ENCODE data around the gene APC2.
A peak's percentile ranks its signal among the peaks of the same experiment; 100 is the strongest.
"Not testable (repeated sequence)": the region's sequence is repeated elsewhere in the genome, so short reads cannot be mapped to it uniquely, and the experiment has no call there.

APC2 gene

DNA sequence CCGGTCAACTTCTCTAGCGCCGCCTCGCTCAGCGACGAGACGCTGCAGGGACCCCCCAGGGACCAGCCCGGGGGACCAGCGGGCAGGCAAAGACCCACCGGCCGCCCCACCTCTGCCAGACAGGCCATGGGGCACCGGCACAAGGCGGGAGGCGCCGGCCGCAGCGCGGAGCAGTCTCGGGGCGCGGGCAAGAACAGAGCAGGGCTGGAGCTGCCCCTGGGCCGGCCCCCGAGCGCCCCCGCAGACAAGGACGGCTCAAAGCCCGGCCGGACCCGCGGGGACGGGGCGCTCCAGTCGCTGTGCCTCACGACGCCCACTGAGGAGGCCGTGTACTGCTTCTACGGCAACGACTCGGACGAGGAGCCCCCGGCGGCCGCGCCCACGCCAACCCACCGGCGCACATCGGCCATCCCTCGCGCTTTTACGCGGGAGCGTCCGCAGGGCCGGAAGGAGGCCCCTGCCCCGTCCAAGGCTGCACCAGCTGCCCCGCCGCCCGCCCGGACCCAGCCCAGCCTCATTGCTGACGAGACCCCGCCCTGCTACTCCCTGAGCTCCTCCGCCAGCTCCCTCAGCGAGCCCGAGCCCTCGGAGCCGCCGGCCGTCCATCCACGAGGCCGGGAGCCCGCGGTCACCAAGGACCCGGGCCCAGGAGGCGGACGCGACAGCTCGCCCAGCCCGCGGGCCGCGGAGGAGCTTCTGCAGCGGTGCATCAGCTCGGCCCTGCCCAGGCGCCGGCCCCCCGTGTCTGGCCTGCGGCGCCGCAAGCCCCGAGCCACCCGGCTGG lies 17.8 kb downstream of the APC2 start:
- no peak for DNase-seq (ENCODE audit: low read depth)

GRCh38 chr19:1468274-1468820 lies 18.4 kb downstream of the APC2 start:
- DNase-seq (ENCODE audit: low read depth), result no peak

DNA sequence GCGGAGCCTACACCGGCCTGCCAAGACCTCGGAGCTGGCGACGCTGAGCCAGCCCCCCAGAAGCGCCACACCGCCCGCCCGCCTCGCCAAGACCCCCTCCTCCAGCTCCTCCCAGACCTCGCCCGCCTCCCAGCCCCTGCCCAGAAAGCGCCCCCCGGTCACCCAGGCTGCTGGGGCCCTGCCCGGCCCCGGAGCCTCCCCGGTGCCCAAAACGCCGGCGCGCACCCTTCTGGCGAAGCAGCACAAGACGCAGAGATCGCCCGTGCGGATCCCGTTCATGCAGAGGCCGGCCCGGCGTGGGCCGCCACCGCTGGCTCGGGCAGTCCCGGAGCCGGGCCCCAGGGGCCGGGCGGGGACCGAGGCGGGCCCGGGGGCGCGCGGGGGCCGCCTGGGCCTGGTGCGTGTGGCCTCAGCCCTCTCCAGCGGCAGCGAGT lies 18.9 kb downstream of the APC2 start:
- peak; percentile 23 for DNase-seq (ENCODE audit: low read depth)

DNA sequence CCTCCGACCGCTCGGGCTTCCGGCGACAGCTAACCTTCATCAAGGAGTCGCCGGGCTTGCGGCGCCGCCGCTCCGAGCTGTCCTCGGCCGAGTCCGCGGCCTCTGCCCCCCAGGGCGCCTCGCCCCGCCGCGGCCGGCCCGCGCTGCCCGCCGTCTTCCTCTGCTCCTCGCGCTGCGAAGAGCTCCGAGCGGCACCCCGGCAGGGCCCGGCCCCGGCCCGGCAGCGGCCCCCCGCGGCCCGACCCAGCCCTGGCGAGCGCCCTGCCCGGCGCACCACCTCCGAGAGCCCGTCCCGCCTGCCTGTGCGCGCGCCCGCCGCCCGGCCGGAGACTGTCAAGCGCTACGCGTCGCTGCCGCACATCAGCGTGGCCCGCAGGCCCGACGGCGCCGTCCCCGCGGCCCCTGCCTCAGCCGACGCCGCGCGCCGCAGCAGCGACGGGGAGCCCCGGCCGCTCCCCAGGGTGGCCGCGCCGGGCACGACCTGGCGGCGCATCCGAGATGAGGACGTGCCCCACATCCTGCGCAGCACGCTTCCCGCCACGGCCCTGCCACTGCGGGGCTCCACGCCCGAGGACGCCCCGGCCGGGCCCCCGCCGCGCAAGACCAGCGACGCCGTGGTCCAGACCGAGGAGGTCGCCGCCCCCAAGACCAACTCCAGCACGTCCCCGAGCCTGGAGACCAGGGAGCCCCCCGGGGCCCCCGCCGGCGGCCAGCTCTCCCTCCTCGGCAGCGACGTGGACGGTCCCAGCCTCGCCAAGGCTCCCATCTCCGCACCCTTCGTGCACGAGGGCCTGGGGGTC lies 19.5 kb downstream of the APC2 start:
- no peak for DNase-seq (ENCODE audit: low read depth)

DNA sequence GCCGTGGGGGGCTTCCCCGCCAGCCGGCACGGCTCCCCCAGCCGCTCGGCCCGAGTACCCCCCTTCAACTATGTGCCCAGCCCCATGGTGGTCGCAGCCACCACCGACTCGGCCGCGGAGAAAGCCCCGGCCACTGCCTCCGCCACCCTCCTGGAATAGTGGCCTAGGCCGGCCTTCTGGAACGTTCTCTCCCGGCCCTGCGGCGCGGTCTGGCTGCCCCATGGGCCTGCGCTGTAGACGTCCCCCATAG lies 20.1 kb downstream of the APC2 start:
- DNase-seq (ENCODE audit: low read depth), result no peak

DNA sequence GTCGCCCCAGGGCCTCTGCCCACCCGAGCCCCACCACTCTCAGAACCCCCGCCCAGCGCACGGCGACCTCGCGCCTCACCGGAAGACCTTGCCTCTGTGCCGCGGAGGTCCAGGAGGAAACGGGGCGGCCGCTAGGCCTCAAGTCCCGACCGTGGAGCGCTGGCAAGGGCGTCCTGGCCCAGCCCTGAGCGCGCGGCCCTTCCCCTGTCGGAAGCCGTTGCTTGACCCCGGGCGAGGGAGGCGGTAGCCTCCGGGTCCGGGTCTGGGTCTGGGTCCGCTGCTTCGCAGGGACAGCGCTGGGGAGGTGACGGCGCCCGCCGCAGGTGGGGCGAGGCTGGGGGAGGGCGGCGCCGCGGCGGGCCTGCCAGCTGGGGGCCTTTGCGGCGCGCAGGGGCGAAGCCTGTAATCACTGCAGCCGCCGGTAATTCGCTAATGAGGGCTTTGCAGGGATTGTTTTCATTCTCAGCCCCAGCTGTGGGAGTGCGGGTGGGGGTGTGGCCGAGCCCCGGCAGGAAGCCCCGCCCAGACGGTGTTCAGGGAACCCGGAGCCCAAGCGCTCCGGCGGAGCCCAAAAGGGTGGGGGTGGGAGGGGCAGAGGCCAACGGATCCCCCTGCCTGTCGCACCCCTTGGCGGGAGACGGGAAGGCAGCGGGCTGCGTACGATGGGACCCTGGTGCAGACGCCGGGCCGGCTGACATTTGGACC lies 20.5 kb downstream of the APC2 start:
- DNase-seq (ENCODE audit: low read depth), result no peak

DNA sequence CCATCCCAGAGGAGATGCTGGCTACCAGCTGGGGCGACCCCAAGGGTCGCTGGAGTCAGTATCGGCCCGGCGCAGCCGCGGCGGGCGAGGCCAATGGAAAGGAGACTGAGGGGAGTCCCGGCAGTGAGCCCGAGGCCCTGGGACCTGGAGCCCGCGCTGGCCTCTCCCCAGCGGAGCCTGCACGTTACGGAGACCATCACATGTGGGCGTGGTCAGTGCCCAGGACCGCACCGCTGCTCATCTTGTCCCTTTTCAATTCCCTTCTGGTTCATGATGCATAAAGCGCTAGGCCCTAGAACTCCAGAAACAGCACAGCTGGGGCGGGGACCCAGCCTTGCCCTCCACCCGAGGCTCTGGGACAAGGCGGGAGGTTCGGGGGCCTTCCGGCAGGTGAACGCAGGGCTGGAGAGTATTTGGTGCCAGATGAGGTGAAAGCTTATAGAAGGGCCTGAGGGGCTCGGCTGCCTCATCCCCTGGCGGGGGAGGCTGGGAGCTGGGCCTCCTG lies 21.1 kb downstream of the APC2 start:
- DNase-seq (ENCODE audit: low read depth), result no peak

DNA sequence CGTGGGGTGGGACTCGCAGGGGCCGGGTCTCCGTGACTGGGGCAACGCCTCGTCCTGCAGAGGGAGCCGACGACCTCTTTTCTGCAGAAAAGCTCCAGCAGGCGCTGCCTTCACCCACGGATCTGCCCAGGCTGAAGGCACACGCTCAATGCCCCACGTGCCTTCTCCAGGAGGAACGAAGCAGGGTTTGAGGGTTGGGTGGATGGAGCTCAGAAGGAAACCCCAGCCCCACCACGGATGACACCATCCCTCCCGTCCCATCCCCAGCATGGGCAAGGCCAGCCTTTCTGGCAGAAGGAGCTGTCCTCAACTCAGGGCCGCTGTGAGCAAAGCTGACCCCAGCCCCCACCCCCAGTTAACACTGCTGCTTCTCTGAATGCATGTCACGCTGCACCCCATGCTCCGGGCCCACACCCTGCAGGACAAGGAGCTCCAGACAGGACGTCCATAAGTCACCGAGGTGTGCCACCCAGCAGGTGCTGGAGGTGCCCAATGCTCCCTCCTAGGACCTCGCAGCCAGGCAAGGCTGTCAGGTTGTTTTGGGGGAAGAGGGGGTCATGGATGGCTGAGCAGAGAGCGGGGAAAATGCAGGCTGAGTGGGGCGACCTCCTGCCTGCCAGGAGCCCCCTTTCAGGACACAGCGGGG lies 21.7 kb downstream of the APC2 start:
- no peak for DNase-seq (ENCODE audit: low read depth)

GRCh38 chr19:1472231-1473084 lies 22.5 kb downstream of the APC2 start:
- DNase-seq (ENCODE audit: low read depth), result no peak

DNA sequence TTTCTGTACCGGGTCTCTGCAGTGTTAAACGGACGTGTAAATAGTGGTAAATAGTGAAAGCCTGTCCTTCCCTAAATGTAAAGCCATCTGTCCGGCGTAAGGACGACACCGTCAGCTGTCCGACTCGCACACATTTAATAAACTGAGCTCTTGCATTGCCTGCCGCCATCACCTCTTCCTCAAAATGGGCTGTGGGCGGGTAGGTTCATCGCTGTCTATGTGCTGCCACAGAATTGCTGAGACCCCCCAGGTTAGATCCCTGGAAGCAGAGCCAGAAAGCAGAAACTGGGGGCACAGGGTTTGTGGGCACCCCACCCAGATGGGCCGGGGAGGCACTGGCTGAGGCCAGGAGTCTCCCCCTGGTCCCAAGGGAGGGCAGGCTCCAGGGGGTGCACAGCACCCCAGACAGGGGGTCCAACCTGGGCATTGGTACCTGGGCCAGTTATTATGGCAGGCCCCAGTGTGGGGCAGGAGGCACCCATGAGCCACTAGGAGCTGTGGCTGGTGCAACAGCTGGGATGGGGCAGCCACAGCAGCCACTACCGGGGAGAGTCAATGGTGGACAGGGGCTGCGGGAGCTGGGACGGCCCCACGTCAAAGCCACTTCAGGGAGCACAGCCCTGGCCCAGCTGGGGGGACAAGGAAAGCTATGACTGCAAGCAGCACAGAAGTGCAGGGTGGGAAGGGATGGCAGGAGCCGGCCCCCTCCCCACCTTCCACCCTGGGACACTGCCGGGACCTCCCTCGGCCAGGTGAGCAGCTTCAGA lies 23.3 kb downstream of the APC2 start:
- no peak for DNase-seq (ENCODE audit: low read depth)

DNA sequence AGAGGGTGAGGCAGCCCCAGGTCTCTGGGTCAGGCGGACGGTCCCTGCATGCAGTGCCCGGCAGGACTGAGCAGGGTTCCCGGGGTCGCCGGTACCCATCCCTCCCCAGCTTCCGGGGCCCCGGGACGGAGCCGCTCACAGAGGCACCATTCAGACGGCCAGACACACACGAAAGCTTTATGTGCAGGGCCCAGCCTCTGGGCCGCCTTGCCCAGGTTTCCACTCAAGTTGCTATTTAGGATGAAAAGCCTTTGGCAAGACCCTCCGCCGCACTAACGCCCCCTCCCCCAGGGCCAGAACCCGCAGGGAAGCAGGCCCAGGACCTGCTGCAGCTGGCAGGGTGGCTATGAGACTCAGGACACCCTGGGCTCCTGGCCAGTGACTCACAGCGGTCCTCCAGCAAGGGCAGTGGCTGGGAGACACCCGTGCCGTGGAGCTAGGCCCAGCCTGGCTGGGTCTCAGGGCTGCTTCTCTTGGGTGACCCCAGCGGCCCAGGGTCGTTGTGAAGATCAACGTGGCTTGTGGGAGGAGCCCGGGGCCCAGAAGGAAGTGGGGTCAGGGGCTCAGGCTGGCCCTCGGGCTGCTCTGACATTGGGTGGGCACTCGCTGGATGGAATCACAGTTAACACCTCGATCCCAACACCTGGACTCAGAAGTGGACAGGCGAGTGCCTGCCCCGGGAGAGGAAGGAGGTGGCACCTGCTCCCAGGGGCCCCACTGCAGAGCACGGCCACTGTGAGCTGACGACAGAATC lies 24.3 kb downstream of the APC2 start:
- DNase-seq (ENCODE audit: low read depth), result no peak

DNA sequence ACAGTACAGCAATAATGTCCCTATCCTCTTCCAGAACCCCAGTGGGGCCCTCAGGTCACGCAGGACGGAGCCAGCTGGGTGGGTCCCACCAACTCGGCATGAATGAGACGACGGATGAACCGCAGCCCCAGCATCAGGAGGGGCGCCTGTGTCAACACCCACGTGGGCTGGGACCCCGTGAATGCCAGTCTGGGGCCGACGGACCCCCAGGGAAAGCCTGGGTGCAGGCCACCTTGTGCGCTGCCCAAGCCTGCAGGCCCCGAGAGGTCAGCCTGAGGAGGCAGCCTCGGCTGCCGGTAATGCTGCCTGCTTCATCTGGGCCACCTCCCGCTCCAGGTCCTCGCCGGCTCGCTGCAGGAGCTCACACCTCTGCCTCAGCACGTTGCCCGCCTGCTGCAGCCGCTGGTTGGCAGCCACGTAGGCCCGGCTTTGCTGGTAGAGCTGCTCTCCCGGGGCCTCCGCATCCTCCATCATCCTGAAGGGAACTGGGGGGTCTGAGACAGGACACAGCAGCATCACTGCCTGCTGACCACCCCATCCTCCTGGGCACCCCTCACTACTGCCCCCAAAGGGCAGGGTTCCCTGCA lies 24.9 kb downstream of the APC2 start:
- DNase-seq (ENCODE audit: low read depth), result no peak

- no peak for DNase-seq (ENCODE audit: low read depth)
Measured at GRCh38 chr19:1475751-1476437, 26.0 kb downstream of the APC2 start.

DNA sequence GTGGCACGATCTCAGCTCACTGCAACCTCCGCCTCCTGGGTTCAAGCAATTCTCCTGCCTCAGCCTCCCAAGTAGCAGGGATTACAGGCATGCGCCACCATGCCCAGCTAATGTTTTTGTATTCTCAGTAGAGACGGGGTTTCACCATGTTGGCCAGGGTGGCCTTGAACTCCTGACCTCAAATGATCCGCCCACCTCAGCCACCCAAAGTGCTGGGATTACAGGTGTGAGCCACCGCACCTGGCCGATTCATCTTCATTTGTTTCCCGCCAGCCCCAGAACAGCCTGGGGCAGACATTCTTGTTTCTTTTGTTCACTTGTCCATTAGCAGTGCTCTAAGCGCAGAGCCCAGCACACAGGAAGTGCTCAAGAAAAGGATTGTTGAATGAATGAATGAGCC lies 27.1 kb downstream of the APC2 start:
- DNase-seq (ENCODE audit: low read depth), result not testable (repeated sequence)

DNA sequence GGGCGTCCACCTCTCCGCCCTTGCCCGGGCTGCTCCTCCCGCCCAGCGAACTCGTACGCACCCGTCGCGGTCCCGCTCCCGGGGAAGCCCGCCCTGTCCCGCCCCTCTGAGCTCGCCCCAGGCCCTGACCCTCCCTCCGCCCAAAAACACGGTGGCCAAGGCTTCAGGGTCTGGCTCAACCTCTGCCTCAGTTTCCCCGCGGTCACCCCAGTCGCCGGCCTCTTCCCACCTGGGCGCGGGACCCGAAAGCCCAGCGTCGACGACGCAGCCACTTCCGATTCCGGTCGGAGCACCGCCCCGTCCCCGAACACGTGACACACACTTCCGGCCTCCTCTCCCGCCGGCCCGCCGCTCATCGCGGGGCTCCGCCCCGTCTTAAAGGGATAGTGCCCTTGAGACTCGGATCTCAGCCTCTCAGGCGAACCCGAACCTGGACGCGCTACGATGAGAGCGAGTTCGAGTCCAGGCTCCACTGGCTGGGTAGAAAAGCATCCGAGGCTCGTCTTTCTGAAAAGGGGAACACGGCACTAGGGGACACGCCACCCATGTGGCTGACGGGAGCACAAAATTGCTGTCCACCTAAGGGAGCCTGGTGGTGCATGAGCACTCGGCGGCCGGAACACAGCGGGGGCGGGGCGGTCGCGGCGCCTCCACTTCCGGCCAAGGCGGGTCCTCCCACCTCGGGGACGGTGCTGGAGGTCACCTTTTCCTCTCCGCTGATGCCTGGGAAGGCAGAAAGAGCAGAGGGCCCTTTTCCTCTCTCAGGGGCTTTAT lies 29.2 kb downstream of the APC2 start, which contains the start of gene C19orf25:
Gene C19orf25 (minus strand): TSS at position 282 of the 774 bp plus-strand sequence. CDS start 312 bp downstream, outside the sequence.
- peak; percentile 89 for DNase-seq (ENCODE audit: low read depth)

GRCh38 chr19:1481224-1481892 lies 31.4 kb downstream of the APC2 start:
- DNase-seq (ENCODE audit: low read depth), result no peak

- no peak for DNase-seq (ENCODE audit: low read depth)
Measured at GRCh38 chr19:1481893-1482360, 32.0 kb downstream of the APC2 start.
